GM21576 (cell line): ENCODE measurements around the gene TMEM54.
"Not testable (repeated sequence)": the region's sequence is repeated elsewhere in the genome, so short reads cannot be mapped to it uniquely, and the experiment has no call there.

Experiments
- ATAC-seq: cut with Tn5 transposase; IDR thresholded peaks from one replicate; pipeline ENCODE4 v1.9.1; 2021; ENCODE audit warnings: mild to moderate bottlenecking, moderate library complexity; ENCODE audit not compliant: unreplicated experiment

TMEM54 gene

GRCh38 chr1:32919811-32920733 is 18.9 kb upstream of the TMEM54 start:
- no peak for ATAC-seq

- ATAC-seq = no peak
Measured at GRCh38 chr1:32918179-32918578, 17.0 kb upstream of the TMEM54 start.

- no peak for ATAC-seq
Measured at GRCh38 chr1:32917521-32917920, 16.3 kb upstream of the TMEM54 start.

GRCh38 chr1:32915766-32916706 is 14.8 kb upstream of the TMEM54 start:
- no peak for ATAC-seq

- no peak for ATAC-seq
Measured at GRCh38 chr1:32910319-32910718, 9.1 kb upstream of the TMEM54 start.

- ATAC-seq = no peak
Measured at GRCh38 chr1:32907435-32907834, 6.2 kb upstream of the TMEM54 start.

- ATAC-seq = no peak
Measured at GRCh38 chr1:32906654-32907053, 5.5 kb upstream of the TMEM54 start.

GRCh38 chr1:32905588-32905987 is 4.4 kb upstream of the TMEM54 start:
- not testable (repeated sequence) for ATAC-seq

- no peak for ATAC-seq
Measured at GRCh38 chr1:32904797-32905196, 3.6 kb upstream of the TMEM54 start.

GRCh38 chr1:32903991-32904785 is 3.0 kb upstream of the TMEM54 start:
- no peak for ATAC-seq

- ATAC-seq = no peak
Measured at GRCh38 chr1:32902535-32902920, 1.3 kb upstream of the TMEM54 start.

GRCh38 chr1:32901823-32902534 is 790 bp upstream of the TMEM54 start:
- ATAC-seq = no peak

- ATAC-seq = no peak
Measured at GRCh38 chr1:32900371-32900955, 726 bp downstream of the TMEM54 start.

- no peak for ATAC-seq
Measured at GRCh38 chr1:32899586-32900296, 1.4 kb downstream of the TMEM54 start.

GRCh38 chr1:32898958-32899357 is 2.2 kb downstream of the TMEM54 start:
- ATAC-seq = no peak

- no peak for ATAC-seq
Measured at GRCh38 chr1:32898056-32898455, 3.1 kb downstream of the TMEM54 start.

GRCh38 chr1:32897082-32898049 is 3.8 kb downstream of the TMEM54 start:
- ATAC-seq = no peak

GRCh38 chr1:32896451-32896850 is 4.7 kb downstream of the TMEM54 start:
- ATAC-seq = no peak
